Endothelial cell of umbilical vein (primary cell): ENCODE data around the gene MID1IP1. TPM values are rescaled to one million over a fixed set of nuclear protein-coding genes. Genes with fewer than 3 reads are reported as not detected.

ENCODE experiments used
- BruUV-seq: library from RNA; stranded (reverse); fragments of 400-500 nt; replicated peaks from 2 replicates; lab custom pipeline; 2021; lab: Mats Ljungman, UMichigan
- CTCF ChIA-PET: fragments of 300-600, 350-600 bp; sonication (Branson Sonifier 250); formaldehyde crosslinking; loops from one replicate; lab custom pipeline; 2021; ENCODE audit warnings: antibody characterized with exemption, inconsistent platforms; lab: Charles Lee
- POLR2A ChIA-PET: fragments of 300-600, 350-600 bp; sonication (Branson Sonifier 250); formaldehyde crosslinking; loops from one replicate; lab custom pipeline; 2021; ENCODE audit warnings: antibody characterized with exemption, inconsistent platforms; lab: Charles Lee
- DNase-seq: peaks from one replicate; pipeline ENCODE4 v3.0.0-alpha.2; 2011; ENCODE audit warnings: low read depth, low spot score
- FAIRE-seq: peaks from 2 replicates; lab custom pipeline; 2011; peaks lifted over from hg19 to GRCh38; lab: Jason Lieb, UNC
- H2AFZ ChIP-seq: 2 replicates; pipeline ENCODE4 v1.6.0; 2012; ENCODE audit warnings: low read depth, low read length, control low read depth, inconsistent platforms
- H3K27ac ChIP-seq: 2 replicates; pipeline ENCODE4 v1.5.1; 2011; ENCODE audit warnings: low read depth, mild to moderate bottlenecking, control low read depth, low read length, moderate library complexity; ENCODE audit not compliant: insufficient read depth
- H3K27me3 ChIP-seq, 2 experiments: 2 replicates each; pipeline versions ENCODE4 v1.6.0 to v1.6.1; 2011; ENCODE audit warnings: low read length in 2 of 2, mixed read lengths in 1 of 2; ENCODE audit not compliant: control insufficient read depth in 2 of 2, insufficient read depth in 2 of 2
- H3K36me3 ChIP-seq, 2 experiments: 2 replicates in 1 of 2; 3 replicates in 1 of 2; pipeline ENCODE4 v1.5.1; 2011; ENCODE audit warnings: low read length in 2 of 2, mild to moderate bottlenecking in 1 of 2, moderate library complexity in 1 of 2; ENCODE audit not compliant: control insufficient read depth in 2 of 2, insufficient read depth in 2 of 2; ENCODE audit errors: extremely low read depth in 1 of 2
- H3K4me1 ChIP-seq: 3 replicates; pipeline ENCODE4 v1.5.1; 2011; ENCODE audit warnings: mild to moderate bottlenecking, low read length; ENCODE audit not compliant: control insufficient read depth, insufficient read depth; ENCODE audit errors: extremely low read depth
- H3K4me2 ChIP-seq: 2 replicates; pipeline ENCODE4 v1.6.1; 2011; ENCODE audit warnings: low read length, control low read depth, mixed read lengths; ENCODE audit not compliant: insufficient read depth
- H3K4me3 ChIP-seq, 3 experiments: fragments of 200-600 bp in 1 of 3; sonication (generic), shearing (Covaris generic) in 1 of 3; replicated peaks in 1 of 3; 2 replicates each; pipeline ENCODE4 v1.5.1; 2011 to 2016; ENCODE audit warnings: control low read depth in 3 of 3, low read length in 3 of 3, mild to moderate bottlenecking in 2 of 3, inconsistent platforms in 1 of 3, low read depth in 1 of 3, moderate library complexity in 1 of 3; ENCODE audit not compliant: insufficient read depth in 1 of 3
- H3K79me2 ChIP-seq: 2 replicates; pipeline ENCODE4 v1.6.0; 2012; ENCODE audit warnings: low read length, inconsistent platforms; ENCODE audit not compliant: control insufficient read depth, insufficient read depth
- H3K9ac ChIP-seq: replicated peaks from 2 replicates; pipeline ENCODE3; 2011; ENCODE audit warnings: low read length, control low read depth; ENCODE audit not compliant: insufficient read depth; ENCODE audit errors: extremely low read depth
- H3K9me1 ChIP-seq: replicated peaks from 3 replicates; pipeline ENCODE4 v1.6.0; 2011; ENCODE audit warnings: mild to moderate bottlenecking, low read length; ENCODE audit not compliant: control insufficient read depth, insufficient read depth; ENCODE audit errors: extremely low read depth
- H3K9me3 ChIP-seq: replicated peaks from 2 replicates; pipeline ENCODE4 v1.5.1; 2012; ENCODE audit warnings: low read length, inconsistent platforms; ENCODE audit not compliant: control insufficient read depth, insufficient read depth
- H4K20me1 ChIP-seq: replicated peaks from 2 replicates; pipeline ENCODE3; 2011; ENCODE audit warnings: mild to moderate bottlenecking, low read length; ENCODE audit not compliant: control insufficient read depth, insufficient read depth; ENCODE audit errors: extremely low read depth
- CTCF ChIP-seq, 2 donors: IDR thresholded peaks; 1 replicate in 1 of 2; 2 replicates in 1 of 2; pipeline ENCODE4 v1.5.1; 2011; ENCODE audit warnings: low read length in 2 of 2, mild to moderate bottlenecking in 2 of 2, moderate library complexity in 2 of 2, control low read depth in 1 of 2, inconsistent platforms in 1 of 2, low read depth in 1 of 2; ENCODE audit not compliant: insufficient read depth in 1 of 2; ENCODE audit errors: extremely low read depth in 1 of 2
- EZH2 ChIP-seq: IDR thresholded peaks from 2 replicates; pipeline ENCODE4 v1.6.1; 2012; ENCODE audit warnings: borderline replicate concordance, low read depth, mild to moderate bottlenecking, moderate library complexity, low read length, inconsistent platforms; ENCODE audit not compliant: severe bottlenecking
- FOS ChIP-seq: IDR thresholded peaks from 2 replicates; pipeline ENCODE4 v1.6.1; 2011; ENCODE audit warnings: mild to moderate bottlenecking, low read length, moderate library complexity, borderline replicate concordance; ENCODE audit not compliant: insufficient read depth
- GATA2 ChIP-seq: IDR thresholded peaks from 2 replicates; pipeline ENCODE4 v1.7.0; 2011; ENCODE audit warnings: low read depth, mild to moderate bottlenecking, moderate library complexity, mixed read lengths, low read length; ENCODE audit not compliant: insufficient read length, insufficient read depth
- JUN ChIP-seq: IDR thresholded peaks from 2 replicates; pipeline ENCODE4 v1.6.1; 2011; ENCODE audit warnings: borderline replicate concordance, low read depth; ENCODE audit not compliant: insufficient read length, insufficient read depth
- MYC ChIP-seq: IDR thresholded peaks from one replicate; pipeline ENCODE4 v1.6.1; 2011; ENCODE audit warnings: mild to moderate bottlenecking, low read depth, low read length
- POLR2A ChIP-seq: IDR thresholded peaks from 2 replicates; pipeline ENCODE4 v1.6.1; 2012; ENCODE audit warnings: low read depth, mild to moderate bottlenecking, control low read depth, low read length
- POLR2AphosphoS5 ChIP-seq: IDR thresholded peaks from 2 replicates; pipeline ENCODE4 v1.6.1; 2012; ENCODE audit warnings: low read depth, mild to moderate bottlenecking, control low read depth, low read length, moderate library complexity; ENCODE audit not compliant: insufficient read depth
- dilution Hi-C: fragments of 300-500 bp; cut with MboI; formaldehyde crosslinking; loops from one replicate; pipeline ENCODE4 v1.15.0; 2019; ENCODE audit warnings: low sequenced_read_pairs; ENCODE audit not compliant: extremely low pct_ligation_motif_present
- intact Hi-C: fragments of 100-400 bp; cut with micrococcal nuclease; formaldehyde crosslinking; loops from one replicate; pipeline ENCODE4 v1.10.0; 2022
- polyA plus RNA-seq, 4 experiments: library from polyadenylated mRNA; depleted of rRNA in 3 of 4; stranded (reverse) in 3 of 4; unstranded in 1 of 4; fragments of >200 nt; gene quantifications; 2 replicates each; pipeline versions ENCODE4 v1.2.1 to v1.2.3, GENCODE V29; 2011 to 2012; ENCODE audit warnings: missing spikeins in 1 of 4
- total RNA-seq: library from RNA; stranded (reverse); gene quantifications from 2 replicates; pipeline ENCODE4 v1.2.3, GENCODE V29; 2021
- TF ChIP-seq, protein P1 (sequence below): IDR thresholded peaks from 2 replicates; pipeline ENCODE4 v1.6.1; 2011; ENCODE audit not compliant: insufficient read depth, insufficient read length

MID1IP1 gene
- total and polyA plus RNA-seq, 2 donors (not counting 3 experiments of a cell fraction or from before 2014, with no cell fraction given), result 23.2 to 25.1 TPM

- BruUV-seq, result no TSS peak
- no peak overlapping the region for H3K27ac ChIP-seq
- FAIRE-seq (peak; percentile 37), DNase-seq (no peak)
- no peaks in the 10 kb centered on the region for H3K9me3 ChIP-seq
- dilution Hi-C loops, result no loop called here
- TF ChIP-seq CTCF (IDR thresholded peaks at IDR 0.05; ENCODE audit: extremely low read depth in 1 of 2, insufficient read depth in 1 of 2, low read depth in 1 of 2, low read length in 2 of 2) (no peak), EZH2 (no peak), JUN (no peak), POLR2AphosphoS5 (no peak), POLR2A (no peak), FOS (no peak), MYC (no peak), GATA2 (no peak)
- TF ChIP-seq, protein P1, sequence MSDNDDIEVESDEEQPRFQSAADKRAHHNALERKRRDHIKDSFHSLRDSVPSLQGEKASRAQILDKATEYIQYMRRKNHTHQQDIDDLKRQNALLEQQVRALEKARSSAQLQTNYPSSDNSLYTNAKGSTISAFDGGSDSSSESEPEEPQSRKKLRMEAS, result no peak
- H3K4me2 ChIP-seq, result no peak overlapping the region
- H3K4me3 ChIP-seq, result no peak overlapping the region
- no peaks in the 10 kb centered on the region for H4K20me1 ChIP-seq
- no peak overlapping the region for H3K9ac ChIP-seq
- POLR2A ChIA-PET, result no interaction called here
- H3K36me3 ChIP-seq, result no peaks in the 10 kb centered on the region
- H2AFZ ChIP-seq, result no peak overlapping the region
- H3K4me1 ChIP-seq, result no peaks in the 10 kb centered on the region
- intact Hi-C loops, result no loop called here
- H3K9me1 ChIP-seq, result no peaks in the 10 kb centered on the region
- no peaks in the 10 kb centered on the region for H3K79me2 ChIP-seq
- CTCF ChIA-PET, result no interaction called here
- H3K27me3 ChIP-seq, result no peaks in the 10 kb centered on the region
Measured at GRCh38 chrX:38850807-38851544, 49.7 kb downstream of the MID1IP1 start.
